Calu3 (cell line): ENCODE data around the gene KISS1. TPM values are rescaled to one million over a fixed set of nuclear protein-coding genes. Genes with fewer than 3 reads are reported as not detected.
A peak's percentile ranks its signal among the peaks of the same experiment; 100 is the strongest.

Source experiments
- BruUV-seq: library from RNA; stranded (reverse); fragments of 400-500 nt; replicated peaks from 2 replicates; lab custom pipeline; 2021; lab: Mats Ljungman, UMichigan
- CTCF ChIA-PET: fragments of 300-600 bp; sonication (Branson Sonifier 250); formaldehyde crosslinking; loops from one replicate; lab custom pipeline; 2022; ENCODE audit warnings: antibody characterized with exemption; lab: Charles Lee
- DNase-seq: peaks from one replicate; pipeline ENCODE4 v3.0.0; 2022
- H3K27ac Mint-ChIP-seq: one replicate; pipeline ENCODE4 v1.8.0; 2022; ENCODE audit warnings: mixed read lengths; ENCODE audit not compliant: unreplicated experiment
- H3K27me3 Mint-ChIP-seq: one replicate; pipeline ENCODE4 v1.8.0; 2022; ENCODE audit warnings: mixed read lengths; ENCODE audit not compliant: unreplicated experiment
- H3K36me3 Mint-ChIP-seq: one replicate; pipeline ENCODE4 v1.8.0; 2022; ENCODE audit warnings: mild to moderate bottlenecking, moderate library complexity, mixed read lengths; ENCODE audit not compliant: insufficient read depth, unreplicated experiment
- H3K4me1 Mint-ChIP-seq: one replicate; pipeline ENCODE4 v1.8.0; 2022; ENCODE audit warnings: mild to moderate bottlenecking, low read depth, mixed read lengths; ENCODE audit not compliant: unreplicated experiment
- H3K4me3 Mint-ChIP-seq: one replicate; pipeline ENCODE4 v1.8.0; 2022; ENCODE audit warnings: mild to moderate bottlenecking, low read depth, moderate library complexity, mixed read lengths; ENCODE audit not compliant: unreplicated experiment
- H3K9me3 Mint-ChIP-seq: one replicate; pipeline ENCODE4 v1.8.0; 2022; ENCODE audit warnings: low read depth, mixed read lengths; ENCODE audit not compliant: unreplicated experiment
- CTCF ChIP-seq: fragments of 200-600 bp; IDR thresholded peaks from one replicate; pipeline ENCODE4 v1.8.0; 2022; ENCODE audit warnings: antibody characterized with exemption; ENCODE audit not compliant: unreplicated experiment
- intact Hi-C: fragments of 100-400 bp; cut with micrococcal nuclease; formaldehyde crosslinking; loops from one replicate; pipeline ENCODE4 v1.10.0; 2022; ENCODE audit not compliant: unreplicated experiment
- total RNA-seq: library from RNA; stranded (reverse); gene quantifications from 2 replicates; pipeline ENCODE4 v1.2.3, GENCODE V29; 2022

The KISS1 gene
- total RNA-seq, 1 experiment from 2014 or later: not detected

- Mint-ChIP-seq H3K27me3 (peaks cover 54% of the 10 kb centered on the region), H3K9me3 (peaks cover 4% of the 10 kb centered on the region), H3K36me3 (no peaks in the 10 kb centered on the region), H3K27ac (no peak overlapping the region), H3K4me1 (peaks cover 14% of the 10 kb centered on the region), H3K4me3 (peak overlapping the region; percentile 44)
- peak; percentile 24 for DNase-seq
- no peak for TF ChIP-seq CTCF
- CTCF ChIA-PET: interaction anchor here (1.2 to 1.4 kb wide), 2 partner anchors 8 to 28 kb away, joined by 4 to 7 read pairs; no protein-coding TSS in a partner anchor
- no TSS peak for BruUV-seq
- intact Hi-C loops: no loop called here
These were observed 5.8 kb downstream of the KISS1 start for GRCh38 chr1:204190212-204191211.

- peaks cover 54% of the 10 kb centered on the region for H3K27me3 Mint-ChIP-seq
- peaks cover 10% of the 10 kb centered on the region for H3K4me1 Mint-ChIP-seq
- TF ChIP-seq CTCF: no peak
- no TSS peak for BruUV-seq
- no peak overlapping the region for H3K4me3 Mint-ChIP-seq
- H3K9me3 Mint-ChIP-seq: no peaks in the 10 kb centered on the region
- H3K27ac Mint-ChIP-seq: no peak overlapping the region
- no peaks in the 10 kb centered on the region for H3K36me3 Mint-ChIP-seq
- CTCF ChIA-PET: interaction anchor here (0.5 to 1.5 kb wide), 3 partner anchors 9 to 404 kb away, joined by 3 to 4 read pairs (median 4); no protein-coding TSS in a partner anchor
- no peak for DNase-seq
- intact Hi-C loops: no loop called here
These were observed 7.2 kb downstream of the KISS1 start for GRCh38 chr1:204188959-204189639.

GRCh38 chr1:204186597-204186996 is 9.7 kb downstream of the KISS1 start:
- no TSS peak for BruUV-seq
- Mint-ChIP-seq H3K36me3 (no peaks in the 10 kb centered on the region), H3K27me3 (peaks cover 40% of the 10 kb centered on the region)

More at GRCh38 chr1:204186597-204186996, 9.7 kb downstream of the KISS1 start:
- intact Hi-C loops: no loop called here
- no peak for DNase-seq
- H3K4me1 Mint-ChIP-seq: no peaks in the 10 kb centered on the region
- H3K9me3 Mint-ChIP-seq: no peaks in the 10 kb centered on the region
- TF ChIP-seq CTCF: no peak
- H3K4me3 Mint-ChIP-seq: no peak overlapping the region
- CTCF ChIA-PET: no interaction called here
- no peak overlapping the region for H3K27ac Mint-ChIP-seq
